Measurements from ENCODE around the gene LENEP.

The LENEP gene

GRCh38 chr1:154971341-154971998 lies 21.9 kb upstream of the LENEP start:
- H3K4me3 ChIP-seq (ENCODE audit: low read depth, low read length), result peak overlapping the region; percentile 82
- no peak for DNase-seq (ENCODE audit: low read depth, low spot score)
- CTCF ChIA-PET, result interaction anchor here (0.7 to 13.1 kb wide), 13 partner anchors 10 to 302 kb away, joined by 3 to 176 read pairs (median 5); partner anchors contain the start of genes FLAD1, LENEP, PBXIP1 and PYGO2
- TF ChIP-seq CTCF (IDR thresholded peaks at IDR 0.05; ENCODE audit: insufficient read depth, low read length, missing control alignments), result no peak
- POLR2A ChIA-PET, result interaction anchor here (0.6 to 4.7 kb wide), 11 partner anchors 10 to 415 kb away, joined by 3 to 74 read pairs (median 6); partner anchors contain the start of genes FLAD1, KRTCAP2, LENEP and PBXIP1

- ChIA-PET POLR2A (interaction anchor here (0.9 to 4.7 kb wide), 6 partner anchors 8 to 45 kb away, joined by 4 to 74 read pairs (median 8); partner anchors contain the start of genes FLAD1 and PYGO2), CTCF (interaction anchor here (1.0 to 13.1 kb wide), 7 partner anchors 11 to 113 kb away, joined by 4 to 176 read pairs (median 7); partner anchors contain the start of genes LENEP, PBXIP1 and PYGO2)
- peak overlapping the region; percentile 75 for H3K4me3 ChIP-seq (ENCODE audit: low read depth, low read length)
- TF ChIP-seq CTCF (IDR thresholded peaks at IDR 0.05; ENCODE audit: insufficient read depth, low read length, missing control alignments), result no peak
- DNase-seq (ENCODE audit: low read depth, low spot score), result no peak
These were observed 21.2 kb upstream of the LENEP start for GRCh38 chr1:154972213-154972516.

- POLR2A ChIA-PET, result interaction anchor here (0.7 to 4.7 kb wide), 7 partner anchors 8 to 45 kb away, joined by 3 to 74 read pairs (median 4); partner anchors contain the start of genes FLAD1, PBXIP1 and PYGO2
- peak overlapping the region; percentile 75 for H3K4me3 ChIP-seq (ENCODE audit: low read depth, low read length)
- no peak for TF ChIP-seq CTCF (IDR thresholded peaks at IDR 0.05; ENCODE audit: insufficient read depth, low read length, missing control alignments)
- DNase-seq (ENCODE audit: low read depth, low spot score), result peak; percentile 84
- CTCF ChIA-PET, result interaction anchor here (1.0 to 13.1 kb wide), 7 partner anchors 11 to 200 kb away, joined by 4 to 176 read pairs (median 7); partner anchors contain the start of genes KRTCAP2, LENEP, PBXIP1 and PYGO2
These were observed 20.7 kb upstream of the LENEP start for GRCh38 chr1:154972517-154973343.

- DNase-seq (ENCODE audit: low read depth, low spot score), result peak; percentile 82
- POLR2A ChIA-PET, result interaction anchor here (0.5 to 4.7 kb wide), 11 partner anchors 9 to 111 kb away, joined by 3 to 74 read pairs (median 4); partner anchors contain the start of genes FLAD1, LENEP, PBXIP1 and PYGO2
- TF ChIP-seq CTCF (IDR thresholded peaks at IDR 0.05; ENCODE audit: insufficient read depth, low read length, missing control alignments), result no peak
- CTCF ChIA-PET, result interaction anchor here (1.5 to 13.1 kb wide), 5 partner anchors 12 to 199 kb away, joined by 4 to 176 read pairs (median 20); partner anchors contain the start of genes KRTCAP2, LENEP, PBXIP1 and PYGO2
- peak overlapping the region; percentile 75 for H3K4me3 ChIP-seq (ENCODE audit: low read depth, low read length)
These were observed 19.9 kb upstream of the LENEP start for GRCh38 chr1:154973344-154974101.

- TF ChIP-seq CTCF (IDR thresholded peaks at IDR 0.05; ENCODE audit: insufficient read depth, low read length, missing control alignments), result no peak
- H3K4me3 ChIP-seq (ENCODE audit: low read depth, low read length), result peak within 1 kb of the TSS; percentile 75
- DNase-seq (ENCODE audit: low read depth, low spot score), result peak; percentile 100
- ChIA-PET POLR2A (interaction anchor here (0.5 to 4.7 kb wide), 8 partner anchors 9 to 29 kb away, joined by 3 to 74 read pairs (median 5); partner anchors contain the start of genes FLAD1, LENEP, PBXIP1 and PYGO2), CTCF (interaction anchor here (1.0 to 13.1 kb wide), 4 partner anchors 13 to 111 kb away, joined by 3 to 176 read pairs (median 26); partner anchors contain the start of genes LENEP, PBXIP1 and PYGO2)
These were observed 19.1 kb upstream of the LENEP start, which contains the start of gene CKS1B for GRCh38 chr1:154974102-154974807. Gene CKS1B, plus strand, starts transcription at chr1:154974681. Its CDS starts 65 bp downstream, at chr1:154974746.
